ENCODE results near the gene KIAA1549. TPM values are rescaled to one million over a fixed set of nuclear protein-coding genes. Genes with fewer than 3 reads are reported as not detected.

The KIAA1549 gene
- total and polyA plus RNA-seq, 9 donors, result 1.2 to 5.0 (median 3.6) TPM

- 93 to 97% (median 95%) methylated on average over 6 of the region's 6 CpGs for whole genome bisulfite sequencing, 3 donors
- no peak for DNase-seq
- intact Hi-C loops (cut with DNase I), result no loop called here
- Histone ChIP-seq H3K4me3 (no peak overlapping the region), H3K36me3 (no peaks in the 10 kb centered on the region), H3K27me3 (no peaks in the 10 kb centered on the region), H3K9me3 (no peaks in the 10 kb centered on the region), H3K4me1 (ENCODE audit: insufficient read depth) (no peaks in the 10 kb centered on the region), H3K27ac (no peak overlapping the region)
- TF ChIP-seq POLR2A (IDR thresholded peaks at IDR 0.05) (no peak), EP300 (IDR thresholded peaks at IDR 0.05) (no peak)
- TF ChIP-seq, protein P1, sequence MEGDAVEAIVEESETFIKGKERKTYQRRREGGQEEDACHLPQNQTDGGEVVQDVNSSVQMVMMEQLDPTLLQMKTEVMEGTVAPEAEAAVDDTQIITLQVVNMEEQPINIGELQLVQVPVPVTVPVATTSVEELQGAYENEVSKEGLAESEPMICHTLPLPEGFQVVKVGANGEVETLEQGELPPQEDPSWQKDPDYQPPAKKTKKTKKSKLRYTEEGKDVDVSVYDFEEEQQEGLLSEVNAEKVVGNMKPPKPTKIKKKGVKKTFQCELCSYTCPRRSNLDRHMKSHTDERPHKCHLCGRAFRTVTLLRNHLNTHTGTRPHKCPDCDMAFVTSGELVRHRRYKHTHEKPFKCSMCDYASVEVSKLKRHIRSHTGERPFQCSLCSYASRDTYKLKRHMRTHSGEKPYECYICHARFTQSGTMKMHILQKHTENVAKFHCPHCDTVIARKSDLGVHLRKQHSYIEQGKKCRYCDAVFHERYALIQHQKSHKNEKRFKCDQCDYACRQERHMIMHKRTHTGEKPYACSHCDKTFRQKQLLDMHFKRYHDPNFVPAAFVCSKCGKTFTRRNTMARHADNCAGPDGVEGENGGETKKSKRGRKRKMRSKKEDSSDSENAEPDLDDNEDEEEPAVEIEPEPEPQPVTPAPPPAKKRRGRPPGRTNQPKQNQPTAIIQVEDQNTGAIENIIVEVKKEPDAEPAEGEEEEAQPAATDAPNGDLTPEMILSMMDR (IDR thresholded peaks at IDR 0.05), result no peak
Measured at GRCh38 chr7:138952791-138953190, 28.4 kb downstream of the KIAA1549 start.

- no peak for DNase-seq
- H3K4me1 ChIP-seq (ENCODE audit: insufficient read depth), result no peaks in the 10 kb centered on the region
- WGBS, 3 donors, result 88 to 92% (median 89%) methylated on average over 9 of the region's 9 CpGs
- intact Hi-C loops (cut with DNase I), result no loop called here
- TF ChIP-seq EP300 (IDR thresholded peaks at IDR 0.05), result no peak
- TF ChIP-seq, protein P1 (IDR thresholded peaks at IDR 0.05), result no peak
- no peak for TF ChIP-seq POLR2A (IDR thresholded peaks at IDR 0.05)
- H3K27ac ChIP-seq, result no peak overlapping the region
- no peaks in the 10 kb centered on the region for H3K36me3 ChIP-seq
- H3K27me3 ChIP-seq, result no peaks in the 10 kb centered on the region
- no peak overlapping the region for H3K4me3 ChIP-seq
- H3K9me3 ChIP-seq, result no peaks in the 10 kb centered on the region
Measured at GRCh38 chr7:138951953-138952352, 29.2 kb downstream of the KIAA1549 start.

DNA sequence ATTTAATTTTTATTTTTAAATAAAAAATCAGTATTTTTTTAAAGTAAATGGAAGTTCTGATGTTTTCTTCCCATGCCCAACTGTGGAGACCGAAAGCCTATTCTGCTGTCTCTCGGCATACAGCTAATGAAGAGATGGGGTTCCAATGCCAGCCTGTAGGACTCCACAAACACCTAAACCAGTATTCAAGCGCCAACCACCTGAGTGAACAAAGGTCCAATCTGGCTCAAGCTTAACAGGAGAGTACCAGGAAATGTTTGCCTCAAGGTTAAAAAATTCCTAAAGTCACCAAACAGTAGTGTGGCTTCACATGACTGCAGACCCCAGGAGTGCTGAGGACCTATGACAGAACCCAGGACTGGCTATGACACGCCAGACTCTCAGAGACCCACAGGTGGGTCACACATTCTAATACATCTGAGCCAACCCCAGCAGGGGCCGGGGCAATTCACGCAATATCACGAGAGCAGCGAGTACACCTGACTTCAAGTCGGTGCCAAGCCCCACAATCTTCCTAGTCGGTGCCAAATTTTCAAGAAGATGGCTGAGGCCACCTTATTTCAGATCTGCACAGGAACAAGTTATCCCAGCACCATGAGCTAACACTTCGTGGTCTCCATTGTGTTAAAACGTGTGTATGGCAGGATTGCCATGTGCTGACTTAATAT is 31.6 kb downstream of the KIAA1549 start:
- DNase-seq, result no peak
- Histone ChIP-seq H3K4me3 (no peak overlapping the region), H3K27ac (no peak overlapping the region), H3K4me1 (ENCODE audit: insufficient read depth) (no peaks in the 10 kb centered on the region), H3K27me3 (no peaks in the 10 kb centered on the region), H3K9me3 (no peaks in the 10 kb centered on the region), H3K36me3 (no peaks in the 10 kb centered on the region)
- WGBS, 3 donors, result 95 to 96% (median 96%) methylated on average over 12 of the region's 12 CpGs
- intact Hi-C loops (cut with DNase I), result no loop called here
- TF ChIP-seq POLR2A (IDR thresholded peaks at IDR 0.05) (no peak), EP300 (IDR thresholded peaks at IDR 0.05) (no peak)
- TF ChIP-seq, protein P1 (IDR thresholded peaks at IDR 0.05), result no peak

GRCh38 chr7:138948403-138948802 is 32.8 kb downstream of the KIAA1549 start:
- whole genome bisulfite sequencing, 3 donors, result 96% methylated on average over 6 of the region's 6 CpGs

More at GRCh38 chr7:138948403-138948802, 32.8 kb downstream of the KIAA1549 start:
- Histone ChIP-seq H3K4me3 (no peak overlapping the region), H3K27ac (no peak overlapping the region), H3K4me1 (ENCODE audit: insufficient read depth) (no peaks in the 10 kb centered on the region), H3K9me3 (no peaks in the 10 kb centered on the region), H3K36me3 (no peaks in the 10 kb centered on the region), H3K27me3 (no peaks in the 10 kb centered on the region)
- intact Hi-C loops (cut with DNase I), result no loop called here
- no peak for DNase-seq
- TF ChIP-seq EP300 (IDR thresholded peaks at IDR 0.05) (no peak), POLR2A (IDR thresholded peaks at IDR 0.05) (no peak)
- TF ChIP-seq, protein P1 (IDR thresholded peaks at IDR 0.05), result no peak

Data from ovary (tissue), 9 donors.